Hindlimb muscle (tissue), 1 donor: ENCODE results near the gene MOG. TPM values are rescaled to one million over a fixed set of nuclear protein-coding genes. Genes with fewer than 3 reads are reported as not detected.
"Not testable (repeated sequence)": the region's sequence is repeated elsewhere in the genome, so short reads cannot be mapped to it uniquely, and the experiment has no call there.

Experiments used
- DNase-seq: peaks from one replicate; pipeline ENCODE4 v3.0.0-alpha.2; 2013
- polyA plus RNA-seq: library from polyadenylated mRNA; unstranded; fragments of 120-200 nt; gene quantifications from one replicate; pipeline ENCODE4 v1.2.1, GENCODE V29; 2013; ENCODE audit not compliant: insufficient read length

Gene MOG
- polyA plus RNA-seq, 1 donor: not detected

GRCh38 chr6:29641430-29642148 lies 15.3 kb upstream of the MOG start:
- DNase-seq: no peak

DNA sequence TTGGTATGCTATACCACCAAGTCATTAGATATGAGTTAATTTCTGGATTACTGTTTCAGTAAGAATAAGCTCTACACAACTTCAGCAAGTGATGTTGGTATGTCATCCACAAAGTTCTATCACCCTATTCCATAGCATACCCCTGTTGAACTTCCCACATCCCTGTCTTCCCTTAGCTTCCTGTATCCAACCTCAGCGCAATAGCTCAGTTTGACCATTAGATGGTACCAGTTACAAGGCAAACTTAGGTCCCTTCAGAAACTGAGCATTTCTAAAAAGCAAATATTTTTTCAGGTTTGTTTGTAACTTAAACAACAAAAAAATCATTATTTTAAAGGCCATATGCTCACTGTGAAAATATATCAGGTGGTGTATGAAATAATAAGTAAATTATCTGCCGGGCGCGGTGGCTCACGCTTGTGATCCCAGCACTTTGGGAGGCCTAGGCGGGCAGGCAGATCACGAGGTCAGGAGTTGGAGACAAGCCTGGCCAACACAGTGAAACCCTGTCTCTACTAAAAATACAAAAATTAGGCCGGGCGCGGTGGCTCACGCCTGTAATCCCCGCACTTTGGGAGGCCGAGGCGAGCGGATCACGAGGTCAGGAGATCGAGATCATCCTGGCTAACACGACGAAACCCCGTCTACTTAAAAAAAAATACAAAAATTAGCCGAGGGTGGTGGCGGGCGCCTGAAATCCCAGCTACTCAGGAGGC lies 8.8 kb upstream of the MOG start:
- DNase-seq: no peak

GRCh38 chr6:29649701-29650673 lies 6.9 kb upstream of the MOG start:
- DNase-seq: peak; percentile 97

DNA sequence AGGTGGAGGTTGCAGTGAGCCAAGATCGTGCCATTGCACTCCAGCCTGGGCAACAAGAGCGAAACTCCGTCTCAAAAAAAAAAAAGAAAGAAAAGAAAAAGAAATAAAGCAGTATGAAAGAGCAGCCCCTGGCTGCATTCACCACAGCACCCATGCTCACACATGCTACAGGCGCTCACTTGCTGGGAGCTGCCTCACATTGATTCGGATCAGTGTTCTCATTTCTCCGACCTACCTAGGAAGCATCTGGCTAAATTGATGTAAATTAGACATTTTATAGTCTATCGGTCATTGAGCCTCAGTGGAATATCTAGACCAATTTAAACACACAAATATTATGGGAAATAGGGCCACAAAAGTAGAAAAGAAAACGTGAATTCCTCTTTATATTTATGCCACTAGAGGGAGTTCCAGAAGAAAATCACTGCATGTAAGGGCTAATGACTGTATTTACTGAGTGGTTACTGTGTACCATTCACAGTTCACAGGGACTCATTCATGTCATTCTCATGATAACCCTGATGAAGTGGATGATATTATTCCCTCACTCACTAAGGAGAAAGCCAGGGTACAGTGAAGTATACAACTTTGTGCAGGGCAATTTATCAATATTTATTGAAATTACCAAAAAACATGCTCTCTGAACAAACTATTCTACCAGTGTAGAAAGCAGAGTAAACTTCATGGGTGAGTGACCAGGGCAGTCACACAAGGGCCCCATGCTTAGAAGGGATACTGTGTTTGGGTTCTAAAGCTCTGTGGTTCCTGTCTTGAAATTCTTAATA lies 5.3 kb upstream of the MOG start:
- DNase-seq: no peak

DNA sequence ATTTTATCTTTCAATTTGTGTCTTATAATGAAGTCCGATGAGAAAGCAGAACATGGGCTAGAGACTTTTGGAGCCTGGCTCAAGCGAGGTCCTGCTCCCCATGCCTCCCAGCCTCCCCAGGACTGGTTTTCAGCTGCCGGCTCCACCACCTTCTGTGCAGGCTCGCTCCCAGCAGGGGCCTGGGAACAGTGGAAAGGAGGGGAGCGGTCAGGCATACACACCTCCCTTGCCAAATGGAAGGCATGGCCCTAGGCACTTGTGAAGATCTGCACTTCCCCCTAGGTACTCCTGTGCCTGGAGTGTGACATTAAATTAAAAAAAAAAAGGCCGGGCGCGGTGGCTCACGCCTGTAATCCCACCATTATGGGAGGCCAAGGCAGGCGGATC lies 4.7 kb upstream of the MOG start:
- no peak for DNase-seq

- peak; percentile 49 for DNase-seq
Measured at GRCh38 chr6:29653452-29654038, 3.3 kb upstream of the MOG start.

GRCh38 chr6:29655658-29656057 lies 1.2 kb upstream of the MOG start:
- no peak for DNase-seq

- DNase-seq: no peak
Measured at GRCh38 chr6:29656157-29656556, 735 bp upstream of the MOG start.

DNA sequence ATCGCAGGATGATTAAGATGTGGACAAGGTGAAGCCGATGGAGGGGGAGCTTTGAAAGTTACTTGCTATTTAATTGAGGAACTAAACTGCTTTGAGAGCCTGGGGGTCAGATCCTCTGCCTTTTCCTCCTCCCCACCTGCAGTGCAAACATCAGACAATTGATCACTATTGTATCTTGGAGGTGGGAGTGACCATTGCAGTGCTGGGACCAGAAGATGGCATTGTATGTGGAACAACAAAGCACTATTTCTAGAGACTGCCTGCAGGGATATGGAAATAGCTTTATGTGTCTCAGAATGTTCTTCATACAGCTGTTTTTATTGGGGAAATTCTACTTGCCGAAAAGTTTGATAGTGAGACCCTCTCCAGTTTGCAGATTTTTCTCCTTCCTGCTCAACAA lies 4.2 kb downstream of the MOG start:
- DNase-seq: no peak

DNA sequence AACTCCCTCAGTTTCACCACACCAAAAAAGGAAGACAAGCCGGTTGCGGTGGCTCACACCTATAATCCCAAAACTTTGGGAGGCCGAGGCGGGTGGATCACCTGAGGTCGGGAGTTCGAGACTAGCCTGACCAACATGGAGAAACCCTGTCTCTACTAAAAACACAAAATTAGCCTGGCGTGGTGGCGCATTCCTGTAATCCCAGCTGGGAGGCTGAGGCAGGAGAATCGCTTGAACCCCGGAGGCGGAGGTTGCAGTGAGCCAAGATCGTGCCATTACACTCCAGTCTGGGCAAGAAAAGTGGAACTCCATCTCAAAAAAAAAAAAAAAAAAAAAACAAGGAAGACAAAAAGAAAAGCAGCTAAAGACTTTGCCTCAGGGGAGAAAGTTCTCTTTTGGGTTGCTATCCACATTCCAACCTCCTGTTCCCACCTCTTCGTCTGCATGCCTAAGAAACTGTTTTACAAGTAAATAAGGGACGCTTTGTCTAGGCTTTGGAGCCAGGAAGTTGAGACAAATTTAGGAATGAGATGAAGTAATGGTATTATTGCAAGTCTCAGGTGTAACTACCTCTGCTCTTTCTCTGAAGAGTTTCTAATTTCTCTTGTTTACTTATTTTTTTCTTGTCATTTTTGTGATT lies 4.7 kb downstream of the MOG start:
- DNase-seq: not testable (repeated sequence)

DNA sequence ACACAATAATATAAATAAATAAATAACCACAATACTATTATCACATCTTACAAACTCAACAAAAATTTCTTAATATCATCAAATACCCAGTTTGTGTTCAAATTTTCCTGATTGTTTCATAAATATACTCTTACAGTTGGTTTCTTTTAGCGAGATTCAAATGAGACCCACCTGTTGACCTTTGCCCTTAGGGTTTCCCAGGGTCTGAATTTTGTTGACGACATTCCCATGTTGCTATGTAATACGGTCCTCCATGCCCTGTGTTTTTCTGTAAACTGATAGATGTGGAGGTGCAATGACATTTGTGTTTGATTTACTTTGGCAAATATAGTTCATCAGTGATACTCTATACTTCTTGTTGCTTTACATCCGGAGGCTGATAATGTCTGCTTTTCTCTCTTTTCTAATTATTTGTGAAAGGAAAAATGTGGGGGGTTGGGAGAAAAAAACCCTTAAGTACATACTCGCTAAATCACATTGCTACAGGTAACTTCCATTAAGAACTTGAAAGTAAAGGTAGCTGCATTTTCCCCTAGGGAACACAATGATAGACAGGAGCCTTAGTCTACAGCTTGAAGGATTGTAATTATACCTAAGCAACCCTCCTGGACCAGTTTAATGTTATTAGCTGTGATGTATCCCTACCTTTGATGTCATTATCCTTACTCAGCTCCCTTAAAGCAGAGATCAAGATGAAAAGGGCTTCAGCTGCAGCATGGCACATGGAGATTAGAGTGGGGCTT lies 6.6 kb downstream of the MOG start:
- no peak for DNase-seq

- DNase-seq: no peak
Measured at GRCh38 chr6:29665942-29666825, 9.3 kb downstream of the MOG start.

GRCh38 chr6:29666826-29667130 lies 9.9 kb downstream of the MOG start:
- no peak for DNase-seq

GRCh38 chr6:29667158-29667557 lies 10.3 kb downstream of the MOG start:
- DNase-seq: no peak

- no peak for DNase-seq
Measured at GRCh38 chr6:29671026-29671425, 14.1 kb downstream of the MOG start.

GRCh38 chr6:29672116-29672515 lies 15.2 kb downstream of the MOG start:
- DNase-seq: not testable (repeated sequence)

DNA sequence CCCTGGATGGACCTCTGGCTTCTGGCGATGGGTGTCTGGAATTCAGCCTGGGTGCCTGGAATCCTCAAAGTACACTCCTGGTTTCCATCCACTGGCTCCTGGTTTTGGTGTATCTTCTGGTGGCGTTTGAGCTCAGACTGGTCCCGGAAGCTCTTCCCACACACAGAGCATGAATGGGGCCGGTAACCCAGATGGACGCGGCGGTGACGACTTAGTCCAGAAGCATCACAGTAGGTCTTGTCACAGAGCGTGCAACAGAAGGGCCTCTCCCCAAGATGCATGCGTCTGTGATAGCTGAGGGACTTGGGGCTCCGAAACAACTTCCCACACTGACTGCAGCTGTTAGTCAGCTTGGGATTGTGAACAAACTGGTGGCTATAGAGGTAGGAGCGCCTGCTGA lies 16.3 kb downstream of the MOG start:
- DNase-seq: no peak

- DNase-seq: no peak
Measured at GRCh38 chr6:29674008-29674407, 17.1 kb downstream of the MOG start.

- no peak for DNase-seq
Measured at GRCh38 chr6:29675561-29675960, 18.7 kb downstream of the MOG start.
